HG03039 (cell line): ENCODE data around the gene KIAA1217.
"Not testable (repeated sequence)": the region's sequence is repeated elsewhere in the genome, so short reads cannot be mapped to it uniquely, and the experiment has no call there.

Experiments used
- ATAC-seq: cut with Tn5 transposase; IDR thresholded peaks from one replicate; pipeline ENCODE4 v1.9.1; 2021; ENCODE audit warnings: mild to moderate bottlenecking, moderate library complexity; ENCODE audit not compliant: unreplicated experiment

KIAA1217 gene

DNA sequence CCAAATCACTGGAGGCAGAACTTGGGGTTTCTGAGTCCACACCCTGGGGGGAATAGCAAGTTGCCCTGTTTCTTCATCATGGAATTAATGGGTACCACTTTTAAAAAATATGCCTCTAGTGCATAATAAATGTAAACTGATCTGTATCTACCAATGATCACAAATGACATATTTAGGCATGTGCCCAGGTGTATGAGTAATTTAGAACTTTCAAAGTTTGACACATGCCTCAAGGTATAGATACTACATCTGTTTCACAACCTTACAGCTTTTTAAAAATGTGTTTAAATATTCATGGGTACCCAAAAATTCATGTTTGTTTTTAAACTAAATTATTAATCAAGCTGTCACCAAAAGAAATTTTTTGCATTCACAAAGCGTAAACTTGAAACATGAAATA is 226.0 kb downstream of the KIAA1217 start:
- ATAC-seq, result no peak

DNA sequence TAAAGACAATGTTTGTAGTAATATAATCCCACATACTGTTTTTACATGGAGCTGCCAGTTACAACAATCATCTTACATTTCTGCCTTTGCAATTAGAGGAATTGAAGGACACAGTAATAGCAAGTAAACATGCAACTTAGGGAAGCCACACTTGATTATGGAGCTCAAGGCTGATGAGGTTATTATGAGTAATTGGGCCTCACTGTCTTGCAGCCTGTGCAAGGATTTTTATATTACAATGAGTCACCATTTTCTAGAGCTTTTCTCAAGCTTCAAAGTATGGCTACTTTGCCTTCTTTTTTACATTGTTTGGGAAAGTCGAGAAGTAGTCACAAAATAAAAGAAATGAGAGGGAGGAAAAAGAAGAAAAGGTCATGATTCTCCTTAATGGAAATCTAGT is 226.4 kb downstream of the KIAA1217 start:
- no peak for ATAC-seq

GRCh38 chr10:24437302-24437701 is 228.4 kb downstream of the KIAA1217 start:
- ATAC-seq, result no peak

GRCh38 chr10:24438800-24439199 is 229.9 kb downstream of the KIAA1217 start:
- ATAC-seq, result no peak

GRCh38 chr10:24439935-24440334 is 231.0 kb downstream of the KIAA1217 start:
- no peak for ATAC-seq

DNA sequence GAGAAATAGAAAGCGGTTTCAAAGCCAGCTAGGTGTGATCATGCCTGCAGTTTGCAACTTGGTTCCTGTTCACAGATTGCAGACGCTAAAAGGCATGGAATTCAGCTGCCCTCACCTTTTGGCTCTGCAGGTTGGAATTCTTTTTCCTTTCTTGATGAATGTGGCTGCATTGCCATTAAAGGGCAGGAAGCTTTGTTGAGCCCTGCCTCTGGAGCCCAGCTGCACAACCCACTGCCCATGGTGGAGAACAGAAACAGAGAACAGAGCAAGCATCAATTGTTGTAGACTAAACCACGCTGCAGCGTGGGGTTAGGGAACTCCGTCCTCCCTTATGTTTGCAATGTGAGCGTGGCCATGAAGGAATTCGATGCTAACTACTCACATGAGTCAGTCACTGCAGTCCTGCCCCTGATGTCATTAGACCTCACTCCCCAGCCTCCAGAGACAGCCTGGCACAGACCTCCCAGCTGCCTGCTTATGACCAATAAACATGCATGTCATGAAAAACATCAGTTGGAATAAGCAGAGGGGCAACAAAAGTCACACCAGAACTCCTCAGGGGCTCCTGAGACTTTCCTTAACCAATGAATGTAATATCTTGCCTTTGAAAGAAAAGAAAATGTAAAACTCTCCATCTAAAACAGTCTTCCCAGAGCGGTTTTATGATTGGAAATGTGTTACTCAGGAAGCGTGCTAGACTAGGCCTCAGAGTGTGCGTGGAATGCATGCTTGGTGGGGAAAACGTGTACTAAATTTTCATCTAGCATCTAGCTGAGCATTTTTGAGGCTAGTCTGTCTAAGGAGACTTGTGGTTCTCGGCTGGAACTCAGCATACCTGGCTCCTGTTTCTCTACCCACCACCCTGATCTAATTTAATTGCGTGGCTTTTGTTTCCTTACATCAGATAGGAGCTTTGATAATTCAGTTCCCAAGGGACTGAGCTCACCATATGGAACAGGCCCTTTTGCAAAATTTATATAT is 232.2 kb downstream of the KIAA1217 start:
- no peak for ATAC-seq

DNA sequence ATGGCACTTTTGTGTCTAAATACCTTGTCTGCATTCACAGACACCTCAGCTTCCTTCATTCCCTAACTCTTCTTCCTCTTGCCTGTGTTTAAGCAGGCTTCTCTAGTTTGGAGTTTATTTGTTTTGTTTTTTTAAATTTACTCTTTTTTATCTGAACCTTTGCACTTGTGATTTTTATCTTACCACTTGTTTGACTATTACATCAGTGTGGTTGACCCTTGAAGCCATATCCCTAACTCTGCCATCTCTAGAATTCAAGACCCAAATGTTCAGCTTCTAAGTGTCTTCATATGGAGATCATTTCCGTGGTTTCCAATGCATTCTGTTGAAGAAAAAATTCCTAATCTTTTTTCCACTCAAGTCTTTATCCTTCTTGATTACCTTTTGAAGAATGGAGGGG is 233.3 kb downstream of the KIAA1217 start:
- no peak for ATAC-seq

DNA sequence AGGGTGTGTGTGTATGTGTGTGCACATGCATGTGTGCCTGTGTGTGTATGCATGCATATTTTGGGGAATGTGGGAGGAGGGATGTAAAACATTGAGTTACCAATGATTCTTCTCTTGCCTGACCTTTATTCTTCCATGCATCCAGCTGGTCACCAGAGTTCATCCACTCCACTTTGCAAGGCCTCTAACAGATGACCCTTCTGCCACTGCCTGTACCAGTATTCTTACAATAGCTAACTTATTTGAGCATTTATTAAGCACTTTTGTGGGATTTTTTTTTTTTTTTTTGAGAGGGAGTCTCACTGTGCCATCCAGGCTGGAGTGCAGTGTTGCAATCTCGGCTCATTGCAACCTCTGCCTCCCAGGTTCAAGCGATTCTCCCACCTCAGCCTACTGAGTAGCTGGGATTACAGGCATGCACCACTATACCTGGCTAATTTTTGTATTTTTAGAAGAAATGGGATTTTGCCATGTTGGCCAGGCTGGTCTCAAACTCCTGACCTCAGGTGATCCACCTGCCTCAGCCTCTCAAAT is 233.8 kb downstream of the KIAA1217 start:
- ATAC-seq, result not testable (repeated sequence)

- ATAC-seq, result no peak
Observed at GRCh38 chr10:24444337-24444736, 235.4 kb downstream of the KIAA1217 start.

DNA sequence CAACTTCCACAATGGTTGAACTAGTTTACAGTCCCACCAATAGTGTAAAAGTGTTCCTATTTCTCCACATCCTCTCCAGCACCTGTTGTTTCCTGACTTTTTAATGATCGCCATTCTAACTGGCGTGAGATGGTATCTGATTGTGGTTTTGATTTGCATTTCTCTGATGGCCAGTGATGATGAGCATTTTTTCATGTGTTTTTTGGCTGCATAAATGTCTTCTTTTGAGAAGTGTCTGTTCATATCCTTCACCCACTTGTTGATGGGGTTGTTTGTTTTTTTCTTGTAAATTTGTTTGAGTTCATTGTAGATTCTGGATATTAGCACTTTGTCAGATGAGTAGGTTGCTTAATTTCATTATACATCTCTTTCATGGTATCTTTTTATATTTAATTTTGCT is 237.0 kb downstream of the KIAA1217 start:
- not testable (repeated sequence) for ATAC-seq

- ATAC-seq, result no peak
Observed at GRCh38 chr10:24446739-24447138, 237.8 kb downstream of the KIAA1217 start.

GRCh38 chr10:24448351-24448999 is 239.5 kb downstream of the KIAA1217 start:
- no peak for ATAC-seq

GRCh38 chr10:24449321-24449740 is 240.4 kb downstream of the KIAA1217 start:
- ATAC-seq, result peak; percentile 87

DNA sequence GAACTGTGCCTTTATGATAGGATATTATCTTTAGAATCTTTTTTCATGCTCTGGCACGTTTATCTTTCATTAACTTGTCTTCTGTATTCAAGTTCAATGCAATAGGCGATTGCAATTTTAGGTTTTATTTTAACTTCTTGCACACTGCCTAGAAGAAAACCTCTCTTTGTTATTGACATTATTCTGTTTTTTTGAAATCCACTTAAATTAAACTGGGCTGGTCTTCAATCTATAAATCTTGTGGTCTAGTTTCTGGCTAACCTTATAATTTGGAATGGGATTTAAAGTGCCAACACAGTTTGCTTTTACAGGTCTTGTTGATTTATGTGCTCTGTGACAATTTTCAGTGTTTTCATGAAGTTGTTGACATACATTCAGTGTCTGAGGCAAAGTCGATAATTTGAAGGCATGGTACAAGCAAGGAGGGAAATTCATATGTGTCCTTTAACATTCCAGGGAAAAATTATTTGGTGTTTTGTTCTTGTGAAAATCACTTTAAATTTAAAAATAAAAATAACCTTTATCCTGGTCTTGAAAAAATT is 240.9 kb downstream of the KIAA1217 start:
- ATAC-seq, result no peak

GRCh38 chr10:24451325-24451820 is 242.4 kb downstream of the KIAA1217 start:
- no peak for ATAC-seq

DNA sequence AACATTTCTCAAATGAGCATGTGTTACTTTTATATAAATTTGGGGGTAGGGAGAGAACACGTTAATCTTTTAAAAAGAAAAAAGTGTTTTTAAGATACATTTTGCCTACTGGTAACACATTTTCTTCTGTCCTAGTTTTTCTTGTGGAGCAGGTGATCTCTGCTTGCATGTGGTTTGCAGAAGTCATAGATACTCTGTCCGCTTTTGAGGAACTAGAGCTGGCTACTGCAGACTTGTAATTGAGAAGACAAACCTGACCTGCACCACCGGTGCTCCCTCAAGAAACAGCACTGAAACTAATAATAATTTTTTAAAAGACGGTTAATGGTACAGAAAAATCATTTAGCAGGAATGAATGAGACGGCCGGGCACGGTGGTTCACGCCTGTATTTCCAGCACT is 243.1 kb downstream of the KIAA1217 start:
- no peak for ATAC-seq

- ATAC-seq, result no peak
Observed at GRCh38 chr10:24453404-24453830, 244.5 kb downstream of the KIAA1217 start.

GRCh38 chr10:24453973-24454372 is 245.0 kb downstream of the KIAA1217 start:
- no peak for ATAC-seq

- ATAC-seq, result no peak
Observed at GRCh38 chr10:24455447-24455846, 246.5 kb downstream of the KIAA1217 start.

DNA sequence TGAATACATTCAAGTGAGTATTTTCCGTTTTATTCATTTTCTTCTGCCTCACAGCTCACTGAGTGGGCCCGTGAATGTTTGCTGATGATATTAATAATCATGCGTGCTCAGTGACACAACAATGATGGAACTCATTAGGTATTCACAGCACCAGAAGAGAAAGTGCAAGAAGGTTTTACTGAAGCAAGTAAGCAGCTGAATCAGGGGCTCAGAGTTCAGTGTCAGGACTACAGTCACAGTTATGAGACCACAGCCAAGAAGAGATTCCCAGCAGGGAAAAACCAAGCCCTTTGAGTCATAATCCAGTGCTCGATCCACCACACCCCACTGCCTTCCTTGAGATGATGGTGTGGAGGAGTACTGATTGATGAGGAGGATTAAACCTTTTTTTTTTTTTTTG is 247.4 kb downstream of the KIAA1217 start:
- ATAC-seq, result no peak

DNA sequence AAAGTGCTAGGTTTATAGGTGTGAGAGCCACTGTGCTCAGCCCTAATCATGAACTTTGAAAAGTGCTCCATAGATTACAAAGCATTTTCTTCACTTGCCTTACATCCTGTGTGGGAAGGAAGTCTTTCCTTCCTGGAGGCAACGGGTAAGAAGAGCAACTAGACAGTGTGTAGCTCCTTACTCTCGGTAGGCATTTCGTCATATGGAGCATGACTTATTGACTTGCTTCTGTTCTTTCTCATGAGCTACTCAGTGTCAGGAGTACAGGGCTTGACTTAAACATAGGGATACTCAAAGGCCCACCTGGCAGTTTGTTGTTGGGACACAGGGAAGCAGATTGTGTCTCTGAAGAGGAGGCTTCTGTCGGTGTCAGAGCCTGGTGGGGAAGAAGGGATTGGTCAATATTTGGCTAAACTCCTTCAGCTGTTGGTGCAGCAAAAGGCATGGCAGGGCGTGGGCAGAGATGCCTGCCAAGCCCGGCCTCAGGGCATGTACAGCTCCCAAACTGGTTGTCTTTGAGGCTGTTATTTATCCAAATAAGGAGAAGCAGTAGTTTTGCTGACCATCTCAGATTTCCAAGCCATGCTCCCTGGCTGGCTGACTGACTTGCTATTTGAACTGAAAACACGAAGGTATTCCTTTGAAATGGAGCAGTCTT is 248.9 kb downstream of the KIAA1217 start:
- no peak for ATAC-seq
